GM19328 (cell line): ENCODE measurements around the gene NUAK1.
"Not testable (repeated sequence)": the region's sequence is repeated elsewhere in the genome, so short reads cannot be mapped to it uniquely, and the experiment has no call there.

Source experiments
- ATAC-seq: cut with Tn5 transposase; IDR thresholded peaks from one replicate; pipeline ENCODE4 v1.9.1; 2021; ENCODE audit warnings: mild to moderate bottlenecking, moderate library complexity; ENCODE audit not compliant: unreplicated experiment

The NUAK1 gene

DNA sequence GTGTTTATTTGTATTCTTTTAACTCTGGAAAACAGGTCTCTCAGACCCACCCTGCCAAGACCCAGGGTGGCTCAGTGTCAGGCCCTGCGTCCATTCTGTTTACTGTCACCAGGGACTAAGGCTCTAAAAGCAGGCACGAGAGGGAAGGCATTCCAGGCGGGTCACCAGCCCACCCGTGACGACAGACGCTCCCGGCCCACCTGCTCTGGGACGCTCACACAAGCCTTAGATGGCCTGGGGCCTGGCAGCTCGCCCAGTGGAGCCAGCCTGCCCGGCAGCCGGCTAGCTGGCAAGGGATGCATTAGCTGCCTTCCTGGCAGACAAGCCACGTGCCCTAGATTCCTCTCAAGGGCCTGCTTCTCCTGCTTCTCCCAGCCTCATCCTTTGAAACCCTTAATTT, 9.2 kb upstream of the NUAK1 start:
- no peak for ATAC-seq

DNA sequence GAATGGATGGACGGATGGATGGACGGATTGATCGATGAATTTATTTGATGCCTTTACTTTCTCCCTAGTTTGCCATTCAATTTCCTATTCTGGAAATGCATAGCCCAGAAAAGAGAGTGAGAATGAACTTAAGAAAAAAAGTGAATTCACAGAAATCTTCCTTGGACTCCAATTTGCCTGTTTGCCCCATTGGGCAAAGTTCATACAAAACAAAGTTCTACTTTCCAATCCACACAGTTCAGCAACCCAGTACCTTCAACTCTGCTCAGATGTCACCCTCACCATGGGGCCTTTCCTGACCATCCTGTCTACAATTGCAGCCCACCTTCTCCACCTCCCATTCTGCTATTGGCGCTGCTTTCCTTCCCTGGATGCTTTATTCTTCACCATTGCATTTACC, 8.2 kb upstream of the NUAK1 start:
- no peak for ATAC-seq

DNA sequence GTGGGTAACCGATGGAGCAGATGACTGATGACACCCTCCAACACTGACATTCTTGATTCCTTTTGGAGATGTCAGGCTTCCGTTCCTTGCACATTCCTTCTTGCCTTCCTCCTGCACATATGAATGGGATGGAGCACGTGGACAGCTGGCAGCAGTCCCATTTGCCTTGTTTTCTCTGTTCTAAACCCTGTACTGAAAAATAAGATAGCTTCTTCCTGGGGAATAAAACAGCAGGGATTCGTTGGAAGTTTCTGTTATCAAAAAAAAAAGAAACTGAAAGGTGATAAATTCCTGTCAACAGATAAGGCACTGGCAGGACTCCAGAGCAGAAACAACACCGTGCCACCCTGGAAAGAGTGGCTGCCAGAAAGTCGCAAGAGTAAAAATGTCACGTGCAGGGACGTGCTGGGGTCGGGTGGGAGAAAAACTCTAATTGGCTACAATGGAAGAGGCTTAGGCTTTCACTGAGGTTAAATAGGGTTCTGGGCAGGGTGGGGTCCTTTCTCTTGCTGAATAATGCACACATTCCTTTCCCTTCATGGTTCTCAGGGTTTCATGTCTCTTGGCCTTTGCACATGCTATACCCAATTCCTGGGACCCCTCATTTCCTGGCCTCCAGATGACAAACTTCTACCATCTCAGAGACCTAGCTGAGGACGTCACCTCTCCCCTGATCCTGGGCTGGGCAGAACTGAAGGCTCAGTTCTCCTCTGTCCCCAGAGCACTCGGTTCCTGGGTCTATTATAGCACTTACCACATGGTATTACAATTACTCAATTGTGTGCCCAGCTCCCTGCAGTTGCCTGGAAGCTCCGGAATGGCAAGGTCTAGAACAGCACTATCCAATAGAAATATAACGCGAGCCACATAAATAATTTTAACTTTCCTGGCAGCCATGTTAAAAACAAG, 7.0 kb upstream of the NUAK1 start:
- ATAC-seq: no peak

DNA sequence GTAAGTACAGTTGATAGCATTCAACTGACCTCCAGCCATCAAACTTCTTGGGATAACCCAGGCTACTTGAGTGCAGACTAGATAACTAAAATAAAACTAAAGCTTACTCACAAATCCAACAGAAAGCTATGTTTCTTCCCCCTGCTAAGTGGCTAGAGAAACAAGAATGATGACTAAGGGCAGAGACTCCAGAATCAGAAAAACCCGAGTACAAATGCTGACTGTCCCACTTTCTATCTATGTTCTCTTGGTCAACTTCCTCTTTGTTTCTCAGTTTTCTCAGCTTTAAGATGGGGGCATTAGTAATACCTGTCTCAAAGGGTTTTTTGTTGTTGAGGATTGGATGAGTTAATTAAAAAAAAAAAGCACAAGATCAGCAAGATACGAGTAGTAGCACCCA, 6.1 kb upstream of the NUAK1 start:
- no peak for ATAC-seq

DNA sequence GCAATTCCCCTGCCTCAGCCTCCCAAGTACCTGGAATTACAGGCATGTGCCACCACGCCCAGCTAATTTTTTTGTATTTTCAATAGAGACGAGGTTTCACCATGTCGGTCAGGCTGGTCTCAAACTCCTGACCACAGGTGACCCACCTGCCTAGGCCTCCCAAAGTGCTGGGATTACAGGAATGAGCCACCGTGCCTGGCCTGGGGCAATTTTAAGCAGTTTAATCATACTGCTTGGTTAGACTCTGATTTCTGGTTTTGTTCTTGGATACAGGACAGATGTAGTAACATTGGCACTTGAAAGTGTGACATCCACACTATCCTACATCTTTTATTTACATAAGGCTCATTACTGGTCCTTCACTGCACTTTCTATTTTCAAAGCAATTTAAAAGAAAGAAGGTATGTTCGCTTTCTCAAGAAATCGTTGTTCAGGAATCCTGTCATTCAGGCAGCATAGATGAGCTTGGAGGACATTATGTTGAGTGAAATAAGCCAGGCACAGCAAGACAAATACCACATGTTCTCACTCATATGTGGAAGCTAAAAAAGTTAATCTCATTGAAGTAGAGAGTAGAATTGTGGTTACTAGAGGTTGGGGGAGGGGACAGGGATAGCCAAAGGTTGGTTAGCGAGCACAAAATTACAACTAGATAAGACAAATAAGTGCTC, 4.0 kb upstream of the NUAK1 start:
- ATAC-seq: no peak

DNA sequence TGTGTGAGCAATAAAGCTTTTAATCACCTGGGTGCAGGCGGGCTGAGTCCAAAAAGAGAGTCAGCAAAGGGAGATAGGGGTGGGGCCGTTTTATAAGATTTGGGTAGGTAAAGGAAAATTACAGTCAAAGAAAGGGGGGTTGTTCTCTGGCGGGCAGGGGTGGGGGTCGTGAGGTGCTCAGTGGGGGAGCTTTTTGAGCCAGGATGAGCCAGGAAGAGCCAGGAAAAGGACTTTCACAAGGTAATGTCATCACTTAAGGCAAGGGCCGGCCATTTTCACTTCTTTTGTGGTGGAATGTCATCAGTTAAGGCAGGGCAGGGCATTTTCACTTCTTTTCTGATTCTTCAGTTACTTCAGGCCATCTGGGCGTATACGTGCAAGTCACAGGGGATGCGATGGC, 3.2 kb upstream of the NUAK1 start:
- not testable (repeated sequence) for ATAC-seq

DNA sequence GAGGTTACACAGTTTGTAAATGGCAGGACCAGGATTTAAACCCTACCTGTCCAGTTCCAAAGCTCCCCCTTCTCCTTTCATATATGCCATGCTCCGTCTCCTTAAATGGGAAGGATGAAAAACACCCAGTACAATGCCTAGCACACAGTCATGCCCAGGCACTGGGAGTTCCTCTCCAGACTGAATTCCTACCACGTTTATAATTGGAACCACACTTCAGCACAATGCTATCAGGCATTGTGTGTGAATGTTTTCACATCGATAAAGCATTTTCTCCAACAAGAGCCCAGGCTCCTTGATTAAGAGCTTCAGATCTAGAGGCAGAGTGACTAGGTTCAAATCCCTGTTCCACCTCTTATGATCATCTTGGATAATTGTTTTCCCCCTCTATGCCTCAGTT, 2.7 kb upstream of the NUAK1 start:
- ATAC-seq: no peak

DNA sequence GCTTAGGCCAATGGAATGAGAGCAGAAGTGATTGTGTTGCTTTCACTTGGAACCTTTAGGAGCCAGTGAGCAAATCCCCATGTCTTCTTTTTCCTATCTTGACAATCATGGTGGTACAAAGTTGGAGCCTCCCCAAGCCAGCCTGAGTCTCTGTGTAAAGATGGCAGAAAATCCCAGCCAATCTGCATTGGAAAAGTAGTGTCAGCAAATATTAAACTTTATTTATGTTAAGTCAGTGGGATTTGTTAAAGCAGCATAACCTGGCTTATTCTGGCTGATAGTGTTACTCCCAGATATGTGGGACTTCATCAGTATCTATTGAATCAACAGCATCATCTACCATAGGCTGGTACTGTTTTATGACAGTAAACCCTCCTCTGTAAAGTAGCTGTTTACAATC, 2.2 kb upstream of the NUAK1 start:
- ATAC-seq: no peak

DNA sequence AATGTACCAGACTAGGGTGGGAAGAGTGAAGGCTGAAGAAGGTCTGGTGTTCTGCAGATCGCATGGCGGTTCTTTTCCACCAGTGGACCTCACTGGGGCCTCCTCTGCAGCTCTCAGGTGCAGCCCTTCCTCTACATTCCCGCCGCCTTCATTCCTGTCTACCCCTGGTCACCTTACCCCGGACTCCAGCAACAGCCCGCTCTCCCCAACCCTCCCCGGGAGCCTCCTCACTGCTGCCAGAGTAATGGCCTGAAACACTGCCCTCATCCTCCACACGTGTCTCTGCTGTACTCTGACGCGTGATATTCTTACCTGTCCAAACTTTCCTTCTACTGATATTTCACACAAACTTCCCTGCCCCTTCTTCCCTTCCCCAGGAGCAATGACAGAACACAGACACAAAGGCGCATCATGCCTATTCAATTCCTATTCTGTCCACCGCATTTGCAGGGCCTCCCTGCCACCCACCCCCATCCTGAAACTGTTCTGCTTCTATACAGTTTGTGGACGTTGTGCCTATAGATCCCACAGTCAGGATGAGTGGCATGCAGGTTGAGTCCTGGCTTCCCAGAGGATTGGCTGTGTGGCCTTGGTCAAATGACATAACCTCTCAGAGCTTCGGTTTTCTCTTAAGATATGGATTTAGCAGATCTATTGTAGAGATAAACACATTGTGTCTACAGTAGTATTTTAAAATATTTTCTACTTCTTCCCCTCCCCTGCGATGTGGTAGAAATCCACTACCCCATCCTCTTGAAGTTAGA, 1.7 kb upstream of the NUAK1 start:
- no peak for ATAC-seq

DNA sequence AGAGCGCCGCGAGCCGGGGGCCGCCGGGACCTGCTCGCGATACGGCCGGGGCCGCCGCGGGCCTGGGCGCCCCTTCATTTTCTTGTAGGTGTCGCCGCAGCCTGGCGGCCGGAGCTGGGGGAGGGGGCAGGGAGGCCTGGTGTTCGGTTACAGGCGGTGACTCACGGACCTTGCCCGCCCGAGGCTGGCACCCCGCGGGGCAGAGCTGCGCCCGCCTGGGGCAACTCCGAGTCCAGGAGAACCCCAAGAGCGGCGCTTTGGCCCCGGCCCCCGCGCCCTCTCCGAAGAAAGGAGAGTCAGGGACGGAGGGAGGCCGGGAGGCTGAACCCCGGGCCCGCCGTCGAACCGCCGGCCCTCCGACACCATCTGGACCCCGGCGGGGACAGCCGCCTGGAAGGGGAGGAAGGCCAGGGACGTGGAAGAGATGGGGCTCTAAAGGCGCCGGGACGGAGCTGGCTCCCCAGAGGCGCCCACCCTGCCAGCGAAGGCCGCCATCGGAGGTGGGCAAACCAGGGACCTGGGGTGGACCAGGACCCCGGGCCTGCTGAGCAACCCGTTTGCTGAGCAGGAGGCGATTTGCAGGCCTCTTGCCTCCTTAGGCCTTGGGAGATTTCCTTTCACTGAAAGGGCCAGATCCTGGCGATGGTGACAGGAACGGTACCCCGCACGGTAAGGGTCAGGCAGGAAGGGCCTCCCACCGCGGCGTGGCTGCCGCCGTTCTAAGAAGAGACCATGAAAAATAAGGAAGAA, 843 bp upstream of the NUAK1 start:
- ATAC-seq: no peak

DNA sequence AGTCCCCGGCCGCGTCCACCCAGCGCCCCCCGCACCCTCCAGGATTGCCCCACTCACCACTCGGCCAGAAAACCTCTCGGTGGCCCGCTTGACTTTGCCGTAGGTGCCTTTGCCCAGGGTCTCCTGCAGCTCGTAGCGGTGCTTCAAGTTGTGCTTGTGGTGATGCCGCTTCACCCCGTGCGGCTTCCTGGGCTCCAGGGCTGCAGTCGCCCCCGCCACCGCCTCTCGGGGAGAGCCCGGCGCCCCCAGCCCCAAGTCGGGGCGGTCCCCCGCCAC, 459 bp downstream of the NUAK1 start:
- ATAC-seq: no peak

DNA sequence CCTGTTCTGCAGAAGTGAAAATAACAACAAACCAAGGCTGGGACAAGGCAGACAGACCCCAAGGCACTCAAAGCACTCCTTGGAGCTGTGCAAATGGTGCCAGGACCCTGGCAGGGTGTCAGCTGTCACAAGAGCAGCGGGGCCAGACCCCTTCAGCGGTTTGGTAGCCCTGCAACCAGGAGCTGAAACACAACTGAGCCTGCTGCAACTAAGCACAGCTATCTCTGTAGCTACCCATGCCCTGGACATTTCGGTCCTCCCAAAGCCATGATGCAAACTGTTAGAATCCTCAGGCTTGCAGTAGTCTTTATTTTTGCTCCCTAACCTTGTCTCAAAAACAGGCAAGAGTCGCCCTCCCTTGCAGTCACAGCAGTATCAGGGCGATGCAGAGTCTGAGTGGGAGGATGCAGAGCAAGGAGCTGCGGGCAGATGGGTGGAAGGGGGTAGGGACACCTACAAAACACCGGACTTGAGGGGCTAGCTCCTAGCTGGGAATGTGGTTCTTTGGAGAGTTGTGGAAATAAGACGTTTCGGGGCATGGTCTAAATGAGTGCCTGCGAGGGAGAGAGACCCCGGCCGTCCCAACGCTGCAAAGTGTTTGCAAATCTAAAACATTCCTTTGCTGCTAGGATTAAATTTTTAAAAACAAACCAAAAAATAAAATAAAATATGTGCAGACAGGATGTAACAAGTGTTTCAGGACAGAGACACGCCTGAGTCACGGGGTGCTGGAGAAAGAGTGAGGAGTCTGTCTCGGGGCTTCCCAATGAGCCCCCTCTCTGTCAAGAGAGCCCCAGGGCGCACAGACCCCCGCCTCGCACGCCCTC, 1.0 kb downstream of the NUAK1 start:
- ATAC-seq: no peak

DNA sequence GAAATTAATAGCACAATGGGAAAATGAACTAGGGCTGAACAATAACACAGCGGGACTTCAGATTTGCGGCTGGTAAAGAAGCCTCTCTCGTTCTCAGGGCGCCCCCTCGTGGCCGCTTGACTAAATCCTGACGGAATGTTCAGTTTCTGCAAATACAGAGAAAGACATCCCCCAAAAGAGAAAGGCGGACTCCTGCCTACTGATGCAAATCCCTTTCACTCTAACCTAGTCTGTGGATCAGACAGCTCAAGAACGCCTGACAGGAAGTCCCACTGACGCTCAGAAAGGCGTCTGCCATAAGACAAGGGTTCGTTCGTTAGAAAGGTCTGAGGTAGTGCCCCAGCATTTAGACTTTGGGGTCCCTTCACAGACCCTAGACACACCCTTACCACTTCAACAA, 2.5 kb downstream of the NUAK1 start:
- ATAC-seq: no peak

DNA sequence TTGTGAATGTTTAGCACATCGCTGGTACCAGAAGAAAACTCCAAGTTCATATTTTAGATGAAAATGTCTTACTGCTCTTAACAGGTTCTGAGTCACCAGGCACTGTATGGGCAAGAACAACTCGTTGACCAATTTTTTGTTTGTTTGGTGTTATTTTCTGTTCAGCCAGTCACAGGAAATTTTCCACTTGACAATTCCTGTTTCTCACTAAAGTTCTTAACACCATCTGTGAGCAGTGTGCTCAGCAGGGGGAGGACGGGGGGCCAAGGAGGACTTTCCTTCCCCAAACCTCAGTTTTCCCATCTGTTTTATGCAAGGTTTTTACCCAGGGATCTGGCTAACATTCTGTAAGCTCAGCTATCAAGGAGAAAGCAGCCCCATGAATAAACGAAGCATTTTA, 3.0 kb downstream of the NUAK1 start:
- no peak for ATAC-seq

DNA sequence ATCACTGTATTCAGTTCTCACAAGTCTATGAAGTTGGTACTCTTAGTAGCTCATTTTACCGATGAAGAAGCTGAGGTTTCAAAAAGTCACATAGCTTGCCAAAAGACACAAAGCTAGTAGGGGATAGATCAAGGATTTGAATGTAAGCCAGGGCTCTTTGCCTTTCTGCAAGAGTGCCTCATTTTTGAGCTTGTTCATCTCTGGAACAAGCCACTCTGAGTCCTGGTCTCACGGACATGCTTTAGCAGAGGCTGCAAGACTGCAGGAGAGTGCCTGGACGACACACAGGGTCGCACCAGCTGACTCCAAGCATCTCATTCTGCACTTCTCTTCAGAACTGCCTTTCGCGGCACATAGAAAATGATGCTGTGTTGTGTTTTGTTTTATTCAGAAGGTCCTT, 3.7 kb downstream of the NUAK1 start:
- no peak for ATAC-seq

DNA sequence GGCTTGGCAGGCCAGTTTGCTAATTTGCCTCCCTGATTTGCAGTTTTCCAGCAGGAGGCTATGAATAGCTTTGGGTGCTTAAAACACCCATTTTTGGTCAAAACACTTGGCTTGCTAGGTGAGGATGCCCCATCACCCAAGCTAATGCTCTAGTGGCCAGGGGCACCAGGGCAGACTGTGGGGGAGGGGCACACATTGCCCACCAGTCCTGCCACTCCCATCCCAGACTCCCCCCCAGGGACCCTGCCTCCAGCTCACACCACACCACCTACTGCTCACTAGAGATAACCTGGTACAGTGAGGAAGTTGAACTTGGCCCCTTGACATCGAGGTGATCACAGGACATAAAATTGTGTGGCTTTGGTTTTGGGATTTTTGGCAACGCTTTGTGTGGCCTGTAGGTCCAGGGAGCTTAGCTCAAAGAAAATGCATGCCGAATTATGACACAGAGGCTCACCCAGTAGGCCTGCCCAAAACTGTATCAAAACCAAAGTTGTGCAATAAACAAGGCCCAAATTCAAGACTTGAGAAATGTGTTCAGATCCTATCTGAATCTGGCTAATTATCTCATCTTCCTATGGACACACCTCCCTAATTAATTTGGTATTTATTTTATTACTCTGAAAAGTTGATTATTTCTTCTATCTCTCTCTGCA, 4.3 kb downstream of the NUAK1 start:
- no peak for ATAC-seq

DNA sequence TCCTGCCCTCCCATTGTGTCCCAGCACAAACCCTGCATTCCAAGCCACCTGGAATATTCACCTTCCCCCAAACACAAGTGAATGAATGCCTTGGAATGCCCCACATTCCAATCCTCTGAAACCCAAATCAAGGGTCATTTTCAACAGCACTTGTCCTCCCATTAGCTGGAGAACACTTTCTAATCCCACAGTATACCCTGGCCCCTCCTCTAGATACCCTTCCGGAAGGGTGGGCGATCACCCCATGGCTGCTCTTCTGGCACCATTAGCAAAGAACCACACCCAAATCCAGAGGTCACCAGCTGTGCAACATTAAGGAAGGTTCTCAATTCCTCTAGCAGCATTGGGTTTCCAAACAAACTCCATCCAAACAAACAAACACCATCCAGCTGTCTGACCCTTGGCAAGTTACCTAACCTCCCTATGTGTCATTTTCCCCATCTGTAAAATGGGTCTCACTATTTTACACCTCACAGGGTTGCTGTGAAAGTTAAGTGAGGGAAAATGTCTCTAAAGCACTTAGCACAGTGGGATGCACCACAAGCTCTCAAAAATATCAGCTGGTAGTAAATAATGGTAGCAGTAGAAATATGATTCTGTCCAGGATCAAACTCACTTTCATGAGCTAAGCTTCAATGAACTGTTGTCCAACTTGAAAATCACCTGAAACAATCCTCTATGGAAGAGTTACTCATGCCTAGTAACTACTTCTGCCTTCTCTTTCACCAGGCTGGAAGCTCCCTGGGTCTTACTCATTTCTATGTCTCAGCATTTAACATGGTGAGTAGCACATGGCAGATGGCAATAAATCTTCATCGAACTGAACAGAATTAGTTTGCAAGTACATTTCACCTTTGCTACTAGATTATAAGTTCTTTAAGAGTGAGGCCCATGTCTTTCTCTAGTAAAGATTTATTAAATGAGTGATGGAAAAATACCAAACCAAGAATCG, 5.3 kb downstream of the NUAK1 start:
- ATAC-seq: no peak

DNA sequence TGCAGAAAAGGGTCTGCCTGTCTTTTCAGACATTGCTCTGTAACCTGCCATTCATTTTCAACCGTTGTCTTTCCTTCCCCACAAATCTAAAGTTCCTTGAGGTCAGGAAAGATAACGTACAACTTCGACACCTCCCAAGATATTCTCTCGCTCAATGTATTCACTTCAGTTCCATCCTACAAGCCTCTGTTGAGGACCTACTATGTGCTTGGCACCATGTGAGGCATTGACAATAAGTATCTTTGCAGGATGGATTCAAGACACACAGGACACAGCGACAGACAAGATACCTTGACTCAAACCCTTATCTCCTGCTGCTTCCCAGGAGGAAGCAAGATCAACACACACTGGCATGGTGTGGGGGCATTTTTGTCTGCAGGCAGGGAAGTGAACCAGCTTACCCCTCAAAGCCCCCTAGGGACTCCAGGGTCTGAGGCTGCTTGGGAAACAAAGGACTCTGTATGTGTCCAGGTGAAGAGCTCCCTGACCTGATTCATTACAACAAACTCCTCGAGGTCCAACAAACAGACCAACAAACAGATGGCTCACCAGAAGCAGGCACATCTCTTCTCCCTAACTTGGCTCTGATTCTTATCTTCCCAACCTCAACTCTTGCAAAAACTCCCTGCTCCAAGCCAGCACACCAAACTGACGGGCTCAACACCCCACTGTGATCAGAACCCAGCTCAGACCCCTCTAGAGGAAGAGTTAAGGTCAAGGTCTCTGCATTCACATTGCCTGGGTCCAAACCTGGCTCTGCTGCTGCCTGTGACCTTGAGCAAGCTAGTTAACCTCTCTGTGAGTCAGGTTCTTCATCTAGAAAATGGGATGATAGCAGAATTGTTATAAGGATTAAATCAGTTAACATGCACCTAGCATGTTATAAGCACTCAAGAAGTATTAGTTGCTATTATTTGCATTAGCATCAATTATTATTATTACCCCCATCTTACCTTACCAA, 6.3 kb downstream of the NUAK1 start:
- no peak for ATAC-seq
